ENCODE data around the gene GPC6. TPM values are rescaled to one million over a fixed set of nuclear protein-coding genes. Genes with fewer than 3 reads are reported as not detected.

The GPC6 gene
- polyA plus RNA-seq, 1 donor = 26.7 TPM

DNA sequence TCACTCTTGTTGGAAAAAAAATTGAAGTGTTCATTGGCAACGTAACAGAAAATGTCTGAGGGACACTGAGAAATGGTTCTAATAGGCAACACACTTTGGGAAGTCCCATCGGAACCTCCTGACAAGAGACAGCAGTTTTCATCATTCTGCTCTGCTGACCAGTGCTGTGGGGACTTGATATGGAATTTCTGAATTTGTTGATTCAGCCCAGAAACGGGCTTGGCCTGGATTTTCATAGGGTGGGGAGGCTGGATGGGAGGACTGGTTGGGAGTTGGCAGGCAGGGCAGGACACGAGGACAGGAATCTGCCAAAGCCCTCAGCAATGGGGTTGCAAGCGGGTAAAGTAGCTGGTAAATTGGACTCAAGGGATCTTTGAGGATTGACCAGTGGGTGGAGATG, 1156.4 kb downstream of the GPC6 start:
- H3K36me3 ChIP-seq (ENCODE audit: control insufficient read depth, insufficient read depth, low read length) = peaks cover 2% of the 10 kb centered on the region
- no peaks in the 10 kb centered on the region for H3K4me1 ChIP-seq (ENCODE audit: control insufficient read depth, insufficient read depth, low read length)
- H3K4me3 ChIP-seq (ENCODE audit: low read length) = no peak overlapping the region
- no peak for DNase-seq
- WGBS (ENCODE audit: insufficient coverage, low lambda C conversion rate) = 86% methylated on average over 2 of the region's 5 CpGs
- no peaks in the 10 kb centered on the region for H3K27me3 ChIP-seq (ENCODE audit: control insufficient read depth, insufficient read depth, low read length)
- no peak overlapping the region for H3K27ac ChIP-seq (ENCODE audit: low read length)
- H3K9me3 ChIP-seq (ENCODE audit: control insufficient read depth, low read depth, low read length) = peaks cover 3% of the 10 kb centered on the region

DNA sequence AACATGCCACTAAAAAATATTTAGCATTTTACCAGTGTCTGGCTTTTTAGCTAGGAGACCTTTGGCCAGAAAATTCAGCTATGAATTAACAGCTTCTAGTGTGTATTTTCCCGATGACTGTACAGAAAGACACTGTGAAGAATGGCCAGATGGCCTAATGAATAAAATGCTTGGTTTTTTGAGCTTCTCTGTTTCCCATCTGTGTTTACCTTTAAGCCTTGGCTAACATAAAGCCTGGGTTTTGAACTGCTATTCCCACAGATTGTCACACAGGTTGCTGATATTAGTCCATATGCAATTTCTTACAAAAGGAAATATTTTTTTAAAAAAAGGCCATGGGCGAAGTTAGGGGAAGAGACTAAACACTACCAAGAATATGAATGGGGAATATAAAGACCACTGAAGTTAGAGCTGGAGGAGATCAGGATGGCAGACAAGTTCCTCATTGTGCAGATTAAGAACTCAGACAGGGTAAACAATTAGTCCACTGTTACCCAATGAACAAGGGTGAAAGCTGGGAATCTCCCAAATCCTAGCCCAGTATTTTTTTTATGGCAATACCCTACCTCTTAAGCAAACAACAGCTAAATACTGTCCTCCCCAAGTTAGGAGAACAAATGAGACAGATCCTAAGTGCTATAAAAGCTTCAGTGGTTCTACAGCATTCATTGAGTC, 1157.8 kb downstream of the GPC6 start:
- H3K36me3 ChIP-seq (ENCODE audit: control insufficient read depth, insufficient read depth, low read length) = peaks cover 2% of the 10 kb centered on the region
- H3K4me1 ChIP-seq (ENCODE audit: control insufficient read depth, insufficient read depth, low read length) = no peaks in the 10 kb centered on the region
- 100% methylated on average over 1 of the region's 2 CpGs for WGBS (ENCODE audit: insufficient coverage, low lambda C conversion rate)
- no peak overlapping the region for H3K4me3 ChIP-seq (ENCODE audit: low read length)
- H3K27ac ChIP-seq (ENCODE audit: low read length) = no peak overlapping the region
- H3K27me3 ChIP-seq (ENCODE audit: control insufficient read depth, insufficient read depth, low read length) = no peaks in the 10 kb centered on the region
- DNase-seq = no peak
- peaks cover 3% of the 10 kb centered on the region for H3K9me3 ChIP-seq (ENCODE audit: control insufficient read depth, low read depth, low read length)

DNA sequence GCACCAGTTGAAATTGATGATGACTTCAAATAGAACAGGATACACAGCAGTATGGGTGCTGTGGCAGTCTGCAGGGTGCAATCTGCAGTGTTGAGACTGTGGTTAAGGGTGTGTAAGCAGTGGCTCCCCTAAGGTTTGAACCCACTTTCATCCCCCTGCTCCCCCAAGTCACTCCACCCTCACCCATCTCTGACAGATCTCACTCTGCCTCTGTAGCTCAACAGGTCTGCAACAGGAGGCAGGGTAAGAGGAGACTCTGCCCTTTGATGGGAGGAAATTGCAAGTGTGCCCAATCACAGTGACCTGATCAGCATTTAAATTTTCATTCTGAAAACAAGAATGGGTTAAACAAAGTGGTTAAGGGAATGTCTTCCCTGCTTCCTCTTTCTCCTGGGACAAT, 1160.4 kb downstream of the GPC6 start:
- Histone ChIP-seq H3K27ac (ENCODE audit: low read length) (no peak overlapping the region), H3K4me1 (ENCODE audit: control insufficient read depth, insufficient read depth, low read length) (no peaks in the 10 kb centered on the region), H3K36me3 (ENCODE audit: control insufficient read depth, insufficient read depth, low read length) (peaks cover 2% of the 10 kb centered on the region), H3K9me3 (ENCODE audit: control insufficient read depth, low read depth, low read length) (peaks cover 3% of the 10 kb centered on the region), H3K27me3 (ENCODE audit: control insufficient read depth, insufficient read depth, low read length) (no peaks in the 10 kb centered on the region), H3K4me3 (ENCODE audit: low read length) (no peak overlapping the region)
- no peak for DNase-seq

DNA sequence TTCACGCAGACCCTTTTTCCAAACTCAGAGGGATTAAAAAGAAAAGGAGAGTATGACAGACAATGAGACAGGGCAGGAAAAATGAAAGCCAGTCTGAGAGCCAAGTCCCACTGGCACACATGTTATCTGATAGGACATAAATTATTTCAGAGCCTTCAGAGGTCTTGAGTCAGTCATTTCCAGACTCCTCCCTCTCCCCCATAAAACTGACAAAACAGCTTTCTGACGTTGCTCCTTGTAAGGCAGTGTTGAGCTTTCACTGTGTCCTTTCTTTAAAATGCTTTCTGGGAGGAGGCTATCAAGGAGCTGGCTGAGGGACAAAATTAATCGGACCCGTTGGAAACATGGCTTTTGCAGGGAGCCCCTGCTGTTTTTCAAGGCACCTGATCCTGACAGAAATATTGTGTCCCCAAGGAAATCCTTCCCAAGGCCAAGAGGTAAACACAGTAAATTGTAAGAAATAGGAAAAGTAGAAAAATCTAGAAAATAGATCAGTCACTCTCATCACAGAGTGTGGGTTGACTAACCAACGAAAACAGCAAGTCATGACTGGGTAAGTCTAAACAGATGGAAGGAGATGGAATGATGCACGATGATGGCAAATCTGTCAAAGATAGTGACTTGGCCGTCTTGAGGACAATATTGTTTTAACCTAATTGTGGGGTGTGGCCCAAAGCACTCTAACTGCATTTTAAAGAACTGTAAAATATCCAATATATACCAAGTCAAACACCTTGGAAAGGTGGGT, 1163.2 kb downstream of the GPC6 start:
- H3K4me3 ChIP-seq (ENCODE audit: low read length) = no peak overlapping the region
- DNase-seq = no peak
- H3K27me3 ChIP-seq (ENCODE audit: control insufficient read depth, insufficient read depth, low read length) = no peaks in the 10 kb centered on the region
- H3K4me1 ChIP-seq (ENCODE audit: control insufficient read depth, insufficient read depth, low read length) = no peaks in the 10 kb centered on the region
- 100% methylated on average over 1 of the region's 7 CpGs for WGBS (ENCODE audit: insufficient coverage, low lambda C conversion rate)
- peaks cover 2% of the 10 kb centered on the region for H3K36me3 ChIP-seq (ENCODE audit: control insufficient read depth, insufficient read depth, low read length)
- H3K9me3 ChIP-seq (ENCODE audit: control insufficient read depth, low read depth, low read length) = peaks cover 3% of the 10 kb centered on the region
- H3K27ac ChIP-seq (ENCODE audit: low read length) = no peak overlapping the region

DNA sequence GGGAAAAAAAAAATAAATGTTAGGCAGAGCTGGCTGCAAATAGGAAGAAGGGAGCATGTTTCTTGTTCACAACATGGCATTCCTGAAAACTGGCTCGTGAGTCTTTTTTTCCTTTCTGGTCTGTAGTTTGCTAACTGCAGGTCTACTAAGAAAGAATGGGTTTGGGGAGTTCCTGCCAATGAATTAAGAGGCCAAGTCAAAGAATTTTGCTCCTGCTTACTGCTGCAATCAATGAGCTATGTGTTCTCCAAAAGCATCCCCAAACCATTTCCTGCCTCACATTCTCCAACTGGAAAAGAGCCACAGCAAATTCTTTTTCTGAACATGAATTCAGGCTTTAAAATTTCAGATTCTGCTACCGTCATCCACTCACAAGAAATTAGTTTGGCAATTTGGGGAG, 1164.3 kb downstream of the GPC6 start:
- H3K4me3 ChIP-seq (ENCODE audit: low read length) = no peak overlapping the region
- no peak for DNase-seq
- H3K27me3 ChIP-seq (ENCODE audit: control insufficient read depth, insufficient read depth, low read length) = no peaks in the 10 kb centered on the region
- no peak overlapping the region for H3K27ac ChIP-seq (ENCODE audit: low read length)
- H3K9me3 ChIP-seq (ENCODE audit: control insufficient read depth, low read depth, low read length) = peaks cover 3% of the 10 kb centered on the region
- H3K4me1 ChIP-seq (ENCODE audit: control insufficient read depth, insufficient read depth, low read length) = no peaks in the 10 kb centered on the region
- 100% methylated on average over 1 of the region's 2 CpGs for WGBS (ENCODE audit: insufficient coverage, low lambda C conversion rate)
- H3K36me3 ChIP-seq (ENCODE audit: control insufficient read depth, insufficient read depth, low read length) = peaks cover 2% of the 10 kb centered on the region

DNA sequence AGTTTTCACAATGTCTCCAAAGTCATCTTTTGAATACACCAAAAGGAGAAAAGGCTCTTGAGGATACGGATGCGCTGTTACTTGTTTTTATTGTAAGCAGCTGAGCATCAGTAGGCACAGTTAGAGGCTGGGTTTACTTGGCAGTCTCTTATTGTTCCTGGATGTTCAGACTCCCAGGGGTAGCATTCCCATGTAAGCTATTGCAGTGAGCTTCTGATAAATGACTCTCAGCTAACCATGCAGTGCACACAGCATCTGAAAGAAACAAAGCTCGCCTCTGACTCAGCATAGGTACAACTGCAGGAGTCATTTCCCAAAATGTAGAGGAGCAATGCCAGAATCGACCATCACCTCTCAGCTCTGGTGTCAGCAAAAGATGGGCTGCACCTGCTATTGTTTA, 1168.1 kb downstream of the GPC6 start:
- WGBS (ENCODE audit: insufficient coverage, low lambda C conversion rate) = no CpG with 5 or more reads among the region's 4 CpGs
- Histone ChIP-seq H3K9me3 (ENCODE audit: control insufficient read depth, low read depth, low read length) (no peaks in the 10 kb centered on the region), H3K27me3 (ENCODE audit: control insufficient read depth, insufficient read depth, low read length) (no peaks in the 10 kb centered on the region), H3K36me3 (ENCODE audit: control insufficient read depth, insufficient read depth, low read length) (peaks cover 7% of the 10 kb centered on the region), H3K4me1 (ENCODE audit: control insufficient read depth, insufficient read depth, low read length) (no peaks in the 10 kb centered on the region), H3K4me3 (ENCODE audit: low read length) (no peak overlapping the region), H3K27ac (ENCODE audit: low read length) (no peak overlapping the region)
- DNase-seq = no peak

DNA sequence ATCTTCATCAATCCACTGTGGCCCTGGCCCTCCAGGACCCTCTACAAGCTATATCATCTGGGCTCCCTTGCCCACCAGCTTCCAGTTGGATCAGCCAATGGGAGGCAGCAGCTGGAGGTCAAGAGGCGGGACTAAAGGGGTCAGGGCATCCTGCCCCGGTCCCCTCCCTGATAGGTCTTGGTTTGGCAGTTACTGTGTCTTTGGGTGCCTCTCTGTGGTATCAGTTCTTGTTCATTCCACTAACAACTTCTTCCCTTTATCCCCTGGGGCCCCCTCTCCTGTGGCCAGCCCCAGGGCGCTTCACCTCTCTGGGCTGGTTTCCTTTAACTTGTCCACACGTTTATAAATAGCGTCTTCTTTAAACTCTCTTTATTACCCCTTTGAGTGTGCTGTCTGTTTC, 1169.3 kb downstream of the GPC6 start:
- Histone ChIP-seq H3K4me3 (ENCODE audit: low read length) (no peak overlapping the region), H3K27ac (ENCODE audit: low read length) (no peak overlapping the region), H3K9me3 (ENCODE audit: control insufficient read depth, low read depth, low read length) (no peaks in the 10 kb centered on the region), H3K36me3 (ENCODE audit: control insufficient read depth, insufficient read depth, low read length) (peaks cover 7% of the 10 kb centered on the region), H3K4me1 (ENCODE audit: control insufficient read depth, insufficient read depth, low read length) (no peaks in the 10 kb centered on the region), H3K27me3 (ENCODE audit: control insufficient read depth, insufficient read depth, low read length) (no peaks in the 10 kb centered on the region)
- no CpG with 5 or more reads among the region's 5 CpGs for WGBS (ENCODE audit: insufficient coverage, low lambda C conversion rate)
- no peak for DNase-seq

DNA sequence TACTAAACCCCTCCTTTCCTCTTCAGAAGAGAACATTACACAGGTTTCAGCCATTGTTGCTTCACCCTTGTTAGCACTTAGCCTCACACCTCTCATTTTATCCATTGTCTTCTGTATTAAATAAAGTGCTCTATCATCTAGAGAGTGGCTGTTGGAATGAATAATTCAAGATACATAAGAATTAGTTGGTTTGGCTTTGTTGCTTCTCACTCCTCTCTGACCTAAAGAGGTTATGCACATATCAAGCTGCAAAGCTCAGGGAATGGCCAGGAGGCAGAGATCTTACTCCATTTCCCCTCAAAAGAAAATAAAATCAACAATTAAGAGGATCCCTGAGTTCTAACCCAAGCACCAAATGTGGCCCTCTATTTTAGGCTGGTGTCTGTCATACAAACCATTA, 1173.2 kb downstream of the GPC6 start:
- peaks cover 10% of the 10 kb centered on the region for H3K36me3 ChIP-seq (ENCODE audit: control insufficient read depth, insufficient read depth, low read length)
- no peak overlapping the region for H3K27ac ChIP-seq (ENCODE audit: low read length)
- H3K9me3 ChIP-seq (ENCODE audit: control insufficient read depth, low read depth, low read length) = no peaks in the 10 kb centered on the region
- no peaks in the 10 kb centered on the region for H3K27me3 ChIP-seq (ENCODE audit: control insufficient read depth, insufficient read depth, low read length)
- no peaks in the 10 kb centered on the region for H3K4me1 ChIP-seq (ENCODE audit: control insufficient read depth, insufficient read depth, low read length)
- no peak overlapping the region for H3K4me3 ChIP-seq (ENCODE audit: low read length)
- no peak for DNase-seq

DNA sequence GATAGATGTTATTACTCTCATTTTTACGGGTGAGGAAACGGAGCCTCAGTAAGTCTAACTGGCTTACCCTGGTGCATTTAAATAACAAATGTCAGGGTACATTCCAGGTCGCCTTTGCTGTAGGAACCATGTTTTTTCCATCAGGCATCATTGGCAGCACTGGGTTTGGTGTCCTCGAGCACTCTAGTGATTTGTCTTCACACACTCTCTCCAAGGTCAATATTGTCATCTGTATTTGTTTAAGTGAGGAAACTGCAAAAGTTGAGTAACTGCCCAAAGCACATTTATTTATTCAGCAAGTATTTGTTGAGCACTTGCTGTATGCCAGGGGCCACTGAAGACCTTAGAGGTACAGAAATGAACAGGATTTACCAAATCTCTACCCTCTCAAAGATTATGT, 1174.3 kb downstream of the GPC6 start:
- DNase-seq = no peak
- H3K36me3 ChIP-seq (ENCODE audit: control insufficient read depth, insufficient read depth, low read length) = peaks cover 10% of the 10 kb centered on the region
- H3K4me3 ChIP-seq (ENCODE audit: low read length) = no peak overlapping the region
- H3K27me3 ChIP-seq (ENCODE audit: control insufficient read depth, insufficient read depth, low read length) = no peaks in the 10 kb centered on the region
- WGBS (ENCODE audit: insufficient coverage, low lambda C conversion rate) = no CpG with 5 or more reads among the region's 4 CpGs
- H3K9me3 ChIP-seq (ENCODE audit: control insufficient read depth, low read depth, low read length) = no peaks in the 10 kb centered on the region
- no peaks in the 10 kb centered on the region for H3K4me1 ChIP-seq (ENCODE audit: control insufficient read depth, insufficient read depth, low read length)
- H3K27ac ChIP-seq (ENCODE audit: low read length) = no peak overlapping the region

DNA sequence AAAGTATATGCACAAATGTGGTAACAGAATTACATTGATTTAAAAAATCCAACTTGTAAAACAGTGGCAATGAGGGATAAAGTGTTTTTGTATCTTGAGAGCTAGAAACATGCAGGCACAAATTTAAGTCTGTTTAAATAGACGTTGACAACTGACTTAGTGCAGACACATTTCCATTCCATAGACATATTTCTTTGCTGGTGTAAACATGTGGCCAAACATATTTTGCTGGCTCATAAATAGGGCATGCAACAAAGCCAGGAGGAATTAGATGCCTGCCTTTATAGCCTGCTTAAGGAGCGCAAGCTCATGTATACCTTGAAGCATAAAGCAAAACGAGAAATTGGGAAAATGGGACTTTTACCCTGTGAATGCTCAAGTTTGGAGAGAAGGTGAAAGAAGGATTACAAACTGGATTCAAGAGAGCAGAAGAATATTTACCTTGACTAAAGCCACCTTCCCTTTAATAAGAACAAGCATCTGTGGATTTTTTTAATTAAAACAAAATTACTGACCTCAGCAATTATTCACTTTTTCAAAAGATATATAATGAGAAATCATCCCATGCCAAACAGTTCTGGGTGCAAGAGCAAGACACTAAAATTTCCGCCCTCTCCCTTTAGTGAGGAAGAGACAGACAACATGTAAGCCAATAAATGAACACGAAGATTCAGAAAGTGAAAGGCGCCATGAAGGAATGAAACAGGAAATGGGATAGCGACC, 1181.9 kb downstream of the GPC6 start:
- WGBS (ENCODE audit: insufficient coverage, low lambda C conversion rate) = 98% methylated on average over 5 of the region's 7 CpGs
- no peaks in the 10 kb centered on the region for H3K4me1 ChIP-seq (ENCODE audit: control insufficient read depth, insufficient read depth, low read length)
- no peak for DNase-seq
- no peak overlapping the region for H3K4me3 ChIP-seq (ENCODE audit: low read length)
- no peak overlapping the region for H3K27ac ChIP-seq (ENCODE audit: low read length)
- no peaks in the 10 kb centered on the region for H3K9me3 ChIP-seq (ENCODE audit: control insufficient read depth, low read depth, low read length)
- no peaks in the 10 kb centered on the region for H3K27me3 ChIP-seq (ENCODE audit: control insufficient read depth, insufficient read depth, low read length)
- peaks cover 3% of the 10 kb centered on the region for H3K36me3 ChIP-seq (ENCODE audit: control insufficient read depth, insufficient read depth, low read length)
